K562 (cell line): ENCODE results near the gene RAMAC. TPM values are rescaled to one million over a fixed set of nuclear protein-coding genes. Genes with fewer than 3 reads are reported as not detected.

Experiments
- ATAC-seq: fragments of 200-7000 bp; cut with Tn5 transposase; 3 replicates; pipeline ENCODE4 v1.9.1; 2020; ENCODE audit warnings: moderate library complexity
- BruUV-seq: library from RNA; stranded (reverse); fragments of 400-500 nt; replicated peaks from 2 replicates; lab custom pipeline; 2021; lab: Mats Ljungman, UMichigan
- CTCF ChIA-PET: fragments of 300-600 bp; formaldehyde crosslinking; extraction: SDS; loops from one replicate; lab custom pipeline; 2021; ENCODE audit warnings: low intra/inter-chr PET ratio; lab: Yijun Ruan, JAX
- POLR2A ChIA-PET: fragments of 300-600, 350-650 bp; sonication (Branson Sonifier 250); formaldehyde crosslinking; extraction: SDS; loops from one replicate; lab custom pipeline; 2021; ENCODE audit warnings: antibody characterized with exemption, inconsistent platforms; lab: Yijun Ruan, JAX
- DNase-seq, 4 experiments: peaks; one replicate each; pipeline versions ENCODE4 v3.0.0 to v3.0.0-alpha.2; 2011 to 2018; ENCODE audit warnings: low spot score in 3 of 4, mixed read lengths in 3 of 4; ENCODE audit errors: extremely low read depth in 1 of 4
- FAIRE-seq: peaks from 2 replicates; lab custom pipeline; 2011; peaks lifted over from hg19 to GRCh38; lab: Jason Lieb, UNC
- H2AFZ ChIP-seq: 2 replicates; pipeline ENCODE4 v1.6.0; 2011; ENCODE audit warnings: low read depth, low read length, control low read depth, inconsistent platforms
- H3K27ac ChIP-seq: fragments of 200-600 bp; 3 replicates; pipeline ENCODE4 v1.8.0; 2011; ENCODE audit warnings: low read depth, mild to moderate bottlenecking, control low read depth, inconsistent platforms, low read length, moderate library complexity, mixed read lengths; ENCODE audit errors: extremely low read depth
- H3K27me3 ChIP-seq, 2 experiments: fragments of 300-600 bp in 1 of 2; 2 replicates in 1 of 2; 3 replicates in 1 of 2; pipeline versions ENCODE4 v1.6.0 to v1.8.0; 2011; ENCODE audit warnings: inconsistent platforms in 2 of 2, low read length in 2 of 2, mild to moderate bottlenecking in 1 of 2, mixed read lengths in 1 of 2, moderate library complexity in 1 of 2; ENCODE audit not compliant: control insufficient read depth in 2 of 2, insufficient read depth in 2 of 2
- H3K36me3 ChIP-seq: fragments of 300-600 bp; 3 replicates; pipeline ENCODE4 v1.8.0; 2011; ENCODE audit warnings: mild to moderate bottlenecking, low read length, inconsistent platforms; ENCODE audit not compliant: control insufficient read depth, insufficient read depth
- H3K4me1 ChIP-seq, 2 experiments: fragments of 200-600 bp in 1 of 2; replicated peaks in 1 of 2; 2 replicates in 1 of 2; 3 replicates in 1 of 2; pipeline versions ENCODE4 v1.5.1 to v1.8.0; 2011; ENCODE audit warnings: inconsistent platforms in 2 of 2, low read length in 2 of 2, mild to moderate bottlenecking in 1 of 2, mixed read lengths in 1 of 2, moderate library complexity in 1 of 2; ENCODE audit not compliant: control insufficient read depth in 2 of 2, insufficient read depth in 2 of 2
- H3K4me2 ChIP-seq: 2 replicates; pipeline ENCODE4 v1.6.1; 2011; ENCODE audit warnings: low read length, control low read depth, inconsistent platforms, mixed read lengths; ENCODE audit not compliant: insufficient read depth
- H3K4me3 ChIP-seq: fragments of 200-600 bp; sonication (generic), shearing (Covaris generic); 2 replicates; pipeline ENCODE4 v1.5.1; 2016; ENCODE audit warnings: control low read depth, inconsistent platforms
- H3K79me2 ChIP-seq: fragments of 200-600 bp; 3 replicates; pipeline ENCODE4 v1.8.0; 2011; ENCODE audit warnings: low read length, inconsistent platforms; ENCODE audit not compliant: control insufficient read depth, insufficient read depth
- H3K9ac ChIP-seq, 2 experiments: 2 replicates each; pipeline versions ENCODE4 v1.6.0 to v1.6.1; 2011; ENCODE audit warnings: low read depth in 2 of 2, low read length in 2 of 2, control low read depth in 1 of 2, inconsistent platforms in 1 of 2, mild to moderate bottlenecking in 1 of 2, mixed read lengths in 1 of 2; ENCODE audit not compliant: insufficient read depth in 1 of 2
- H3K9me1 ChIP-seq: one replicate; pipeline ENCODE4 v1.6.0; 2011; ENCODE audit warnings: inconsistent platforms, mild to moderate bottlenecking, low read length, moderate library complexity; ENCODE audit not compliant: control insufficient read depth, insufficient read depth
- H3K9me3 ChIP-seq: replicated peaks from 2 replicates; pipeline ENCODE4 v1.5.1; 2011; ENCODE audit warnings: low read depth, low read length, inconsistent platforms; ENCODE audit not compliant: control insufficient read depth, insufficient read depth
- H4K20me1 ChIP-seq: replicated peaks from 2 replicates; pipeline ENCODE4 v1.6.1; 2011; ENCODE audit warnings: low read length, inconsistent platforms, mixed read lengths; ENCODE audit not compliant: control insufficient read depth, insufficient read depth
- HLTF ChIP-seq: fragments of 450-650 bp; IDR thresholded peaks from 2 replicates; pipeline ENCODE4 v1.6.1; 2016
- JUN ChIP-seq, 2 experiments: sonication (generic) in 1 of 2; formaldehyde crosslinking in 1 of 2; IDR thresholded peaks; 2 replicates each; pipeline versions ENCODE4 v1.6.1 to v1.8.0; 2012 to 2022; ENCODE audit warnings: borderline replicate concordance in 2 of 2, mild to moderate bottlenecking in 2 of 2, improper control_type of control experiment in 1 of 2, low read depth in 1 of 2, low read length in 1 of 2, missing genetic modification reagents in 1 of 2
- KDM2B ChIP-seq: fragments of 250-450 bp; sonication (Bioruptor Pico); IDR thresholded peaks from 2 replicates; pipeline ENCODE4 v1.8.0; 2021; ENCODE audit warnings: mild to moderate bottlenecking, moderate library complexity
- KLF13 ChIP-seq: fragments of 450-650 bp; IDR thresholded peaks from 2 replicates; pipeline ENCODE4 v1.6.1; 2016; ENCODE audit warnings: missing genetic modification characterization, low read depth, mild to moderate bottlenecking, missing compliant biosample characterization, moderate library complexity, borderline replicate concordance
- NFATC3 ChIP-seq: fragments of 450-650 bp; IDR thresholded peaks from 2 replicates; pipeline ENCODE4 v1.6.1; 2017; ENCODE audit warnings: mild to moderate bottlenecking
- NFIX ChIP-seq: fragments of 250-450 bp; sonication (Bioruptor Pico); IDR thresholded peaks from 2 replicates; pipeline ENCODE4 v1.4.0; 2020; ENCODE audit warnings: low read depth, mild to moderate bottlenecking, moderate library complexity
- NR2F6 ChIP-seq: fragments of 450-650 bp; formaldehyde crosslinking; IDR thresholded peaks from 2 replicates; pipeline ENCODE4 v1.4.0; 2020; ENCODE audit warnings: mild to moderate bottlenecking
- SFPQ ChIP-seq: fragments of 200-400 bp; formaldehyde crosslinking; IDR thresholded peaks from 2 replicates; pipeline ENCODE4 v1.6.1; 2017; ENCODE audit warnings: mild to moderate bottlenecking, low read depth, low read length, moderate library complexity
- SMARCE1 ChIP-seq: fragments of 450-650 bp; IDR thresholded peaks from 2 replicates; pipeline ENCODE4 v1.7.1; 2016; ENCODE audit warnings: mild to moderate bottlenecking
- SRF ChIP-seq, 2 experiments: fragments of 250-450, 450-650 bp in 1 of 2; sonication (Bioruptor Pico) in 1 of 2; sonication (generic) in 1 of 2; formaldehyde crosslinking; IDR thresholded peaks; 2 replicates each; pipeline versions ENCODE4 v1.5.0 to v1.5.1; 2020 to 2022; ENCODE audit warnings: mild to moderate bottlenecking in 1 of 2, missing genetic modification reagents in 1 of 2
- TCFL5 ChIP-seq: fragments of 250-450 bp; sonication (Bioruptor Pico); conservative IDR thresholded peaks from 2 replicates; pipeline ENCODE4 v1.6.1; 2021; ENCODE audit warnings: mild to moderate bottlenecking, moderate library complexity, matching md5 sums
- VEZF1 ChIP-seq: fragments of 200-800 bp; sonication (Bioruptor generic); IDR thresholded peaks from 2 replicates; pipeline ENCODE4 v1.6.1; 2017; ENCODE audit warnings: missing genetic modification characterization, missing compliant biosample characterization
- ZFP1 ChIP-seq: fragments of 450-650 bp; formaldehyde crosslinking; IDR thresholded peaks from 2 replicates; pipeline ENCODE4 v1.4.0; 2020; ENCODE audit warnings: mild to moderate bottlenecking, mixed read lengths
- ZFX ChIP-seq: sonication (generic); formaldehyde crosslinking; IDR thresholded peaks from 2 replicates; pipeline ENCODE4 v1.8.0; 2022; ENCODE audit warnings: mild to moderate bottlenecking, missing genetic modification reagents, moderate library complexity
- ZKSCAN3 ChIP-seq: fragments of 250-450 bp; sonication (Bioruptor Pico); IDR thresholded peaks from 2 replicates; pipeline ENCODE4 v1.4.0; 2020
- ZNF3 ChIP-seq: fragments of 250-450 bp; sonication (Bioruptor Pico); IDR thresholded peaks from 2 replicates; pipeline ENCODE4 v1.5.0; 2021; ENCODE audit warnings: mild to moderate bottlenecking, moderate library complexity
- WGBS: fragments of 100-300 bp; shearing (Covaris generic); methylation state at CpG from one replicate; pipeline ENCODE4 v1.1.6; 2016; ENCODE audit warnings: low coverage, mixed read lengths; ENCODE audit not compliant: insufficient coverage; ENCODE audit errors: missing lambda C conversion rate; 5-methylcytosine and 5-hydroxymethylcytosine counted together
- in situ Hi-C: fragments of 300-500 bp; cut with MboI; formaldehyde crosslinking; loops from 4 replicates; pipeline ENCODE4 v1.15.0; 2018; ENCODE audit warnings: inconsistent platforms, mixed read lengths
- intact Hi-C: fragments of 100-400 bp; cut with micrococcal nuclease; formaldehyde crosslinking; loops from 2 replicates; pipeline ENCODE4 v1.14.2; 2022
- polyA plus RNA-seq, 8 experiments: library from polyadenylated mRNA; depleted of rRNA in 4 of 8; stranded (reverse) in 5 of 8; unstranded in 3 of 8; fragments of >200 nt; fragmentation: Nextera tagmentation in 2 of 8; fragmentation: Illumina TruSeq in 1 of 8; extraction: Ambion mirVana in 2 of 8; extraction: Trizol in 1 of 8; gene quantifications; 2 replicates each; pipeline versions ENCODE4 v1.2.1 to v1.2.3, GENCODE V29; 2011 to 2014; ENCODE audit warnings: inconsistent platforms in 1 of 8, missing spikeins in 1 of 8
- total RNA-seq, 7 experiments: library from RNA; depleted of rRNA in 6 of 7; stranded (reverse); fragments of >200 nt in 6 of 7; fragmentation: Illumina TruSeq in 2 of 7; extraction: Trizol in 2 of 7; gene quantifications; 2 replicates each; pipeline versions ENCODE4 v1.2.1 to v1.2.3, GENCODE V29; 2011 to 2021; ENCODE audit warnings: low replicate concordance in 1 of 7
- TF ChIP-seq, protein P1 (sequence below): fragments of 450-650 bp; formaldehyde crosslinking; IDR thresholded peaks from 2 replicates; pipeline ENCODE4 v1.4.0; 2022; ENCODE audit warnings: missing genetic modification characterization

The RAMAC gene
- total and polyA plus RNA-seq, 9 of the 15 experiments (the other 6 are each of a cell fraction or from before 2014, with no cell fraction given) = 26.9 to 108 (median 38.4) TPM

DNA sequence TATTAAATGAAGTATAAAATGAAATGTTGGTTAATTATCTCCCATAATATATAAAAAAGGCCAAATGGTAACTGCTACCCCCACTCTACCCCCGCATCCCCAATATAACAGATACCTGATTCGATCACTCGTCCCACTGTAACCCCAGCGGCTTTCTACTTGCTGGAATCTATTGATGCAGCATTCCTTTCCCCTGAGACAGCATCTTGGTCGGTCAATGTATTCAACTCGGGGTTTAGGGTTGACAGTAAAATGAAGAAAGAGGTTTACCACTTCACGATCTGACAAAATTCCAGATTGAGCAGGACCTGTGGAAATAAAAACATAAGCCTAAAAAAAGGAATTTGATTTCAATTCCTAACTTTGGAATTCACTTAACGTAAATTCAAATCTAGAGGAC, 44.0 kb downstream of the RAMAC start:
- ChIA-PET CTCF (no interaction called here), POLR2A (no interaction called here)
- Histone ChIP-seq H3K79me2 (peaks cover 55% of the 10 kb centered on the region), H4K20me1 (no peaks in the 10 kb centered on the region), H3K9ac (no peak overlapping the region), H3K36me3 (peaks cover 69% of the 10 kb centered on the region), H3K27me3 (no peaks in the 10 kb centered on the region), H3K4me1 (no peaks in the 10 kb centered on the region; a peak in 1 of 5 replicates), H3K27ac (no peak overlapping the region), H3K4me3 (no peak overlapping the region), H3K9me1 (no peaks in the 10 kb centered on the region), H3K4me2 (no peak overlapping the region), H2AFZ (no peak overlapping the region), H3K9me3 (no peaks in the 10 kb centered on the region)
- in situ Hi-C loops = no loop called here
- DNase-seq (no peak), FAIRE-seq (no peak), ATAC-seq (no peak)
- 94% methylated on average over 8 of the region's 8 CpGs for WGBS
- no peak for TF ChIP-seq NFIX (CRISPR knock-in tag)
- TF ChIP-seq NR2F6 (CRISPR knock-in tag) = no peak
- no peak for TF ChIP-seq ZNF3 (CRISPR knock-in tag)
- no peak for TF ChIP-seq HLTF
- TF ChIP-seq KLF13 (tag) = no peak
- TF ChIP-seq SMARCE1 = no peak
- no peak for TF ChIP-seq SFPQ
- TF ChIP-seq JUN (IDR thresholded peaks at IDR 0.05; ENCODE audit: borderline replicate concordance, low read depth, low read length) = no peak
- TF ChIP-seq JUN (CRISPR knock-in tag; IDR thresholded peaks at IDR 0.05; ENCODE audit: borderline replicate concordance) = no peak
- no peak for TF ChIP-seq TCFL5 (CRISPR knock-in tag)
- no peak for TF ChIP-seq KDM2B
- TF ChIP-seq ZFP1 (CRISPR knock-in tag) = no peak
- no peak for TF ChIP-seq VEZF1 (CRISPR knock-in tag)
- no peak for TF ChIP-seq NFATC3
- TF ChIP-seq ZKSCAN3 (CRISPR knock-in tag) = no peak
- TF ChIP-seq SRF (CRISPR knock-in tag; IDR thresholded peaks at IDR 0.05) = no peak
- TF ChIP-seq, protein P1, sequence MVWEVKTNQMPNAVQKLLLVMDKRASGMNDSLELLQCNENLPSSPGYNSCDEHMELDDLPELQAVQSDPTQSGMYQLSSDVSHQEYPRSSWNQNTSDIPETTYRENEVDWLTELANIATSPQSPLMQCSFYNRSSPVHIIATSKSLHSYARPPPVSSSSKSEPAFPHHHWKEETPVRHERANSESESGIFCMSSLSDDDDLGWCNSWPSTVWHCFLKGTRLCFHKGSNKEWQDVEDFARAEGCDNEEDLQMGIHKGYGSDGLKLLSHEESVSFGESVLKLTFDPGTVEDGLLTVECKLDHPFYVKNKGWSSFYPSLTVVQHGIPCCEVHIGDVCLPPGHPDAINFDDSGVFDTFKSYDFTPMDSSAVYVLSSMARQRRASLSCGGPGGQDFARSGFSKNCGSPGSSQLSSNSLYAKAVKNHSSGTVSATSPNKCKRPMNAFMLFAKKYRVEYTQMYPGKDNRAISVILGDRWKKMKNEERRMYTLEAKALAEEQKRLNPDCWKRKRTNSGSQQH (CRISPR knock-in tag) = no peak
- TF ChIP-seq ZFX (CRISPR knock-in tag) = no peak
- TF ChIP-seq, all 486 proteins: peak for 0
- intact Hi-C loops = no loop called here
- no TSS peak for BruUV-seq
